HepG2 (cell line): ENCODE results near the gene PTGDR2. TPM values are rescaled to one million over a fixed set of nuclear protein-coding genes. Genes with fewer than 3 reads are reported as not detected.
A peak's percentile ranks its signal among the peaks of the same experiment; 100 is the strongest.

Experiments used
- ATAC-seq: fragments of 200-7000 bp; cut with Tn5 transposase; 3 replicates; pipeline ENCODE4 v1.9.1; 2020; ENCODE audit warnings: mild to moderate bottlenecking, moderate library complexity
- BruUV-seq: library from RNA; stranded (reverse); fragments of 400-500 nt; replicated peaks from 2 replicates; lab custom pipeline; 2021; lab: Mats Ljungman, UMichigan
- CTCF ChIA-PET: fragments of 300-600 bp; formaldehyde crosslinking; extraction: SDS; loops from one replicate; lab custom pipeline; 2021; ENCODE audit warnings: low total read pairs, inconsistent platforms, low intra/inter-chr PET ratio; lab: Yijun Ruan, JAX
- POLR2A ChIA-PET: fragments of 350-600 bp; sonication (Branson Sonifier 250); formaldehyde crosslinking; loops from one replicate; lab custom pipeline; 2020; ENCODE audit warnings: antibody characterized with exemption, inconsistent platforms; lab: Yijun Ruan, JAX
- DNase-seq: peaks from one replicate; pipeline ENCODE4 v3.0.0-alpha.2; 2015; ENCODE audit warnings: low spot score
- FAIRE-seq: peaks from 3 replicates; lab custom pipeline; 2011; peaks lifted over from hg19 to GRCh38; lab: Jason Lieb, UNC
- H2AFZ ChIP-seq: one replicate; pipeline ENCODE4 v1.6.1; 2011; ENCODE audit warnings: low read length, inconsistent platforms
- H3K27ac ChIP-seq: fragments of 300-600 bp; 3 replicates; pipeline ENCODE4 v1.8.0; 2011; ENCODE audit warnings: mixed run types, mild to moderate bottlenecking, mixed read lengths, low read length, inconsistent platforms; ENCODE audit not compliant: insufficient read depth; ENCODE audit errors: extremely low read length
- H3K27me3 ChIP-seq, 2 experiments: fragments of 200-600 bp in 1 of 2; 2 replicates in 1 of 2; 3 replicates in 1 of 2; pipeline versions ENCODE4 v1.6.0 to v1.8.0; 2011; ENCODE audit warnings: low read length in 2 of 2, mild to moderate bottlenecking in 2 of 2, moderate library complexity in 2 of 2, inconsistent platforms in 1 of 2; ENCODE audit not compliant: insufficient read depth in 2 of 2, control insufficient read depth in 1 of 2
- H3K36me3 ChIP-seq, 2 experiments: fragments of 200-600 bp in 1 of 2; replicated peaks in 1 of 2; 2 replicates in 1 of 2; 3 replicates in 1 of 2; pipeline versions ENCODE4 v1.5.1 to v1.8.0; 2011; ENCODE audit warnings: low read length in 2 of 2, inconsistent platforms in 1 of 2; ENCODE audit not compliant: insufficient read depth in 2 of 2, control insufficient read depth in 1 of 2
- H3K4me1 ChIP-seq: 2 replicates; pipeline ENCODE4 v1.5.1; 2012; ENCODE audit warnings: low read length, inconsistent platforms; ENCODE audit not compliant: insufficient read depth
- H3K4me2 ChIP-seq: 2 replicates; pipeline ENCODE4 v1.6.0; 2011; ENCODE audit warnings: low read depth, low read length, inconsistent platforms
- H3K4me3 ChIP-seq, 3 experiments: fragments of 200-600 bp in 1 of 3; sonication (generic), shearing (Covaris generic) in 1 of 3; replicated peaks in 1 of 3; 2 replicates each; pipeline ENCODE4 v1.5.1; 2011 to 2016; ENCODE audit warnings: low read length in 3 of 3, inconsistent platforms in 2 of 3, low read depth in 2 of 3, mild to moderate bottlenecking in 2 of 3, control low read depth in 1 of 3, mixed read lengths in 1 of 3; ENCODE audit not compliant: insufficient read depth in 1 of 3
- H3K79me2 ChIP-seq: one replicate; pipeline ENCODE4 v1.6.1; 2011; ENCODE audit warnings: low read length, inconsistent platforms; ENCODE audit not compliant: insufficient read depth
- H3K9ac ChIP-seq: 2 replicates; pipeline ENCODE4 v1.6.0; 2011; ENCODE audit warnings: mild to moderate bottlenecking, low read depth, low read length, inconsistent platforms; ENCODE audit not compliant: insufficient read depth
- H3K9me3 ChIP-seq: 2 replicates; pipeline ENCODE4 v1.5.1; 2012; ENCODE audit warnings: mild to moderate bottlenecking, low read length
- H4K20me1 ChIP-seq: 2 replicates; pipeline ENCODE4 v1.6.0; 2011; ENCODE audit warnings: inconsistent platforms, mild to moderate bottlenecking, low read length, moderate library complexity; ENCODE audit not compliant: insufficient read depth
- AGO2 ChIP-seq: fragments of 200-400 bp; formaldehyde crosslinking; optimal IDR thresholded peaks from 2 replicates; pipeline ENCODE3; 2017; ENCODE audit warnings: mild to moderate bottlenecking, low read depth, low read length, moderate library complexity
- CTCF ChIP-seq: sonication (generic); formaldehyde crosslinking; IDR thresholded peaks from 2 replicates; pipeline ENCODE4 v1.5.0; 2020; ENCODE audit warnings: mild to moderate bottlenecking, missing genetic modification reagents, moderate library complexity
- HNF4A ChIP-seq: sonication (generic); formaldehyde crosslinking; IDR thresholded peaks from 2 replicates; pipeline ENCODE4 v1.4.0; 2020; ENCODE audit warnings: missing genetic modification reagents
- HNF4G ChIP-seq, 2 experiments: sonication (generic) in 1 of 2; formaldehyde crosslinking in 1 of 2; IDR thresholded peaks; 2 replicates each; pipeline versions ENCODE4 v1.4.0 to v1.6.1; 2011 to 2020; ENCODE audit warnings: borderline replicate concordance in 2 of 2, low read depth in 2 of 2, mild to moderate bottlenecking in 2 of 2, low read length in 1 of 2, missing genetic modification reagents in 1 of 2, moderate library complexity in 1 of 2
- KDM5B ChIP-seq: sonication (generic); formaldehyde crosslinking; IDR thresholded peaks from 2 replicates; pipeline ENCODE4 v1.4.0; 2020; ENCODE audit warnings: missing genetic modification reagents, mild to moderate bottlenecking, borderline replicate concordance
- POLR2AphosphoS2 ChIP-seq: IDR thresholded peaks from 2 replicates; pipeline ENCODE4 v1.6.1; 2011; ENCODE audit warnings: low read depth, low read length, improper control_type of control experiment
- POLR2G ChIP-seq: fragments of 200-400 bp; formaldehyde crosslinking; IDR thresholded peaks from 2 replicates; pipeline ENCODE4 v1.6.1; 2018; ENCODE audit warnings: mild to moderate bottlenecking, low read depth, low read length, moderate library complexity
- RBM22 ChIP-seq: fragments of 200-400 bp; formaldehyde crosslinking; optimal IDR thresholded peaks from 2 replicates; pipeline ENCODE3; 2017; ENCODE audit warnings: mild to moderate bottlenecking, low read length, moderate library complexity
- ZNF546 ChIP-seq: sonication (generic); formaldehyde crosslinking; conservative IDR thresholded peaks from 2 replicates; pipeline ENCODE4 v1.8.1; 2023; ENCODE audit warnings: mild to moderate bottlenecking, missing genetic modification reagents
- WGBS: methylation state at CpG from one replicate; pipeline ENCODE4 v1.1.6; 2017; ENCODE audit warnings: low lambda C conversion rate; 5-methylcytosine and 5-hydroxymethylcytosine counted together
- in situ Hi-C: cut with HindIII; loops from 2 replicates; pipeline ENCODE4 v1.10.0; 2017; ENCODE audit warnings: low pct_unique_long_range_greater_than_20kb; ENCODE audit not compliant: extremely low pct_ligation_motif_present
- intact Hi-C: fragments of 100-400 bp; cut with micrococcal nuclease; formaldehyde crosslinking; loops from one replicate; pipeline ENCODE4 v1.10.0; 2022; ENCODE audit not compliant: unreplicated experiment
- polyA plus RNA-seq, 8 experiments: library from polyadenylated mRNA; depleted of rRNA in 3 of 8; stranded (reverse) in 7 of 8; unstranded in 1 of 8; fragments of >200 nt; fragmentation: Illumina TruSeq in 4 of 8; extraction: Trizol in 4 of 8; gene quantifications; 2 replicates each; pipeline versions ENCODE4 v1.2.1 to v1.2.3, GENCODE V29; 2011 to 2016; ENCODE audit warnings: low read depth in 4 of 8, missing spikeins in 1 of 8, mixed read lengths in 1 of 8; ENCODE audit not compliant: insufficient read depth in 1 of 8
- total RNA-seq, 5 experiments: library from RNA; depleted of rRNA; stranded (reverse); fragments of >200 nt; fragmentation: Illumina TruSeq; extraction: Trizol; gene quantifications; 2 replicates each; pipeline ENCODE4 v1.2.3, GENCODE V29; 2016; ENCODE audit warnings: low read depth in 1 of 5

PTGDR2 gene
- total and polyA plus RNA-seq, 2 of the 13 experiments (the other 11 are each of a cell fraction or from before 2014, with no cell fraction given), result 1.9 to 2.5 TPM

- Histone ChIP-seq H3K27me3 (no peaks in the 10 kb centered on the region), H3K9me3 (no peaks in the 10 kb centered on the region), H2AFZ (no peak overlapping the region), H3K9ac (no peak overlapping the region), H3K4me1 (peaks cover 37% of the 10 kb centered on the region), H3K36me3 (peaks cover 27 to 48% of the 10 kb centered on the region in 2 experiments; a peak in 4 of 5 replicates), H3K4me3 (no peak overlapping the region), H4K20me1 (no peaks in the 10 kb centered on the region), H3K4me2 (no peak overlapping the region), H3K79me2 (peaks cover 4% of the 10 kb centered on the region), H3K27ac (peak overlapping the region; percentile 16)
- TF ChIP-seq HNF4A, result peak; percentile 16; the same call in 1 of the 2 replicates
- TF ChIP-seq RBM22, result peak; percentile 28
- TF ChIP-seq KDM5B (CRISPR knock-in tag), result no peak
- peak; percentile 87 for TF ChIP-seq AGO2
- TF ChIP-seq HNF4G (IDR thresholded peaks at IDR 0.05; ENCODE audit: borderline replicate concordance, low read depth, low read length), result 0 out of 2 replicates have a peak, but pooled peaks have one; percentile 27
- no peak for TF ChIP-seq HNF4G (CRISPR knock-in tag; IDR thresholded peaks at IDR 0.05; ENCODE audit: borderline replicate concordance, low read depth)
- TF ChIP-seq ZNF546, result no peak
- no peak for TF ChIP-seq CTCF
- 0 out of 2 replicates have a peak, but pooled peaks have one; percentile 12 for TF ChIP-seq POLR2AphosphoS2
- peak; percentile 70 for TF ChIP-seq POLR2G
- intact Hi-C loops, result no loop called here
- CTCF ChIA-PET, result no interaction called here
- BruUV-seq, result no TSS peak
- 96% methylated on average over 60 of the region's 78 CpGs for WGBS
- no peak for ATAC-seq
- in situ Hi-C loops, result no loop called here
- FAIRE-seq, result no peak
- DNase-seq, result no peak
- POLR2A ChIA-PET, result no interaction called here
These were observed 3.4 kb downstream of the PTGDR2 start for GRCh38 chr11:60852117-60852981.
